MCF 10A (cell line): ENCODE data around the gene UBC. TPM values are rescaled to one million over a fixed set of nuclear protein-coding genes. Genes with fewer than 3 reads are reported as not detected.

Source experiments
- BruUV-seq: library from RNA; stranded (reverse); fragments of 400-500 nt; replicated peaks from 2 replicates; lab custom pipeline; 2021; lab: Mats Ljungman, UMichigan
- CTCF ChIA-PET: fragments of 300-600 bp; sonication (Branson Sonifier 250); formaldehyde crosslinking; extraction: SDS; loops from one replicate; lab custom pipeline; 2021; ENCODE audit warnings: antibody characterized with exemption, inconsistent platforms; lab: Yijun Ruan, JAX
- POLR2A ChIA-PET: fragments of 300-600, 350-650 bp; sonication (Branson Sonifier 250); formaldehyde crosslinking; extraction: SDS; loops from one replicate; lab custom pipeline; 2020; ENCODE audit warnings: antibody characterized with exemption, inconsistent platforms; lab: Yijun Ruan, JAX
- DNase-seq: peaks from one replicate; pipeline ENCODE4 v3.0.0-alpha.2; 2018; ENCODE audit not compliant: unreplicated experiment
- H3K27ac Mint-ChIP-seq: one replicate; pipeline ENCODE4 v1.8.0; 2022; ENCODE audit warnings: mild to moderate bottlenecking, low read depth, mixed read lengths; ENCODE audit not compliant: unreplicated experiment
- H3K27me3 Mint-ChIP-seq: one replicate; pipeline ENCODE4 v1.8.0; 2022; ENCODE audit warnings: mixed read lengths; ENCODE audit not compliant: insufficient read depth, unreplicated experiment
- H3K36me3 Mint-ChIP-seq: one replicate; pipeline ENCODE4 v1.8.0; 2022; ENCODE audit warnings: mild to moderate bottlenecking, moderate library complexity, mixed read lengths; ENCODE audit not compliant: insufficient read depth, unreplicated experiment
- H3K4me1 Mint-ChIP-seq: one replicate; pipeline ENCODE4 v1.8.0; 2022; ENCODE audit warnings: mixed read lengths; ENCODE audit not compliant: insufficient read depth, unreplicated experiment
- H3K4me3 Mint-ChIP-seq: one replicate; pipeline ENCODE4 v1.8.0; 2022; ENCODE audit warnings: mild to moderate bottlenecking, moderate library complexity, mixed read lengths; ENCODE audit not compliant: unreplicated experiment
- H3K9me3 Mint-ChIP-seq: one replicate; pipeline ENCODE4 v1.8.0; 2022; ENCODE audit warnings: mixed read lengths; ENCODE audit not compliant: unreplicated experiment
- CTCF ChIP-seq: fragments of 200-600 bp; IDR thresholded peaks from one replicate; pipeline ENCODE4 v1.8.0; 2022; ENCODE audit warnings: antibody characterized with exemption, mild to moderate bottlenecking; ENCODE audit not compliant: unreplicated experiment
- intact Hi-C: fragments of 100-400 bp; cut with micrococcal nuclease; formaldehyde crosslinking; loops from 2 replicates; pipeline ENCODE4 v1.14.1; 2022
- total RNA-seq: library from RNA; stranded (reverse); gene quantifications from 2 replicates; pipeline ENCODE4 v1.2.3, GENCODE V29; 2022

The UBC gene
- total RNA-seq, 1 experiment from 2014 or later = 1,485 TPM

- BruUV-seq = no TSS peak
- ChIA-PET POLR2A (no interaction called here), CTCF (interaction anchor here (0.6 to 1.3 kb wide), 4 partner anchors 14 to 68 kb away, joined by 3 to 4 read pairs (median 3); no protein-coding TSS in a partner anchor)
Measured at GRCh38 chr12:124872068-124872719, 42.3 kb downstream of the UBC start.

GRCh38 chr12:124871297-124871696 lies 43.2 kb downstream of the UBC start:
- no TSS peak for BruUV-seq
- no peak for TF ChIP-seq CTCF
- ChIA-PET POLR2A (no interaction called here), CTCF (interaction anchor here (1.3 to 1.5 kb wide), 2 partner anchors 35 to 100 kb away, joined by 4 read pairs; no protein-coding TSS in a partner anchor)
- Mint-ChIP-seq H3K36me3 (peaks cover 10% of the 10 kb centered on the region), H3K4me3 (no peak overlapping the region), H3K27ac (no peak overlapping the region), H3K27me3 (no peaks in the 10 kb centered on the region), H3K9me3 (no peaks in the 10 kb centered on the region), H3K4me1 (peaks cover 19% of the 10 kb centered on the region)
- DNase-seq = no peak
- intact Hi-C loops = no loop called here

More at GRCh38 chr12:124872068-124872719, 42.3 kb downstream of the UBC start:
- intact Hi-C loops = no loop called here
- Mint-ChIP-seq H3K9me3 (no peaks in the 10 kb centered on the region), H3K27me3 (no peaks in the 10 kb centered on the region), H3K36me3 (peaks cover 10% of the 10 kb centered on the region), H3K27ac (no peak overlapping the region), H3K4me1 (peaks cover 14% of the 10 kb centered on the region), H3K4me3 (no peak overlapping the region)
- DNase-seq = no peak
- TF ChIP-seq CTCF = no peak

- DNase-seq = no peak
- Mint-ChIP-seq H3K9me3 (no peaks in the 10 kb centered on the region), H3K27ac (no peak overlapping the region), H3K4me3 (no peak overlapping the region), H3K4me1 (peaks cover 19% of the 10 kb centered on the region), H3K36me3 (peaks cover 10% of the 10 kb centered on the region), H3K27me3 (no peaks in the 10 kb centered on the region)
- POLR2A ChIA-PET = interaction anchor here (0.8 to 1.3 kb wide), 3 partner anchors 9 to 66 kb away, joined by 3 read pairs; no protein-coding TSS in a partner anchor
- no TSS peak for BruUV-seq
- TF ChIP-seq CTCF = no peak
- CTCF ChIA-PET = interaction anchor here (1.5 kb wide), 1 partner anchor 99 kb away, joined by 4 read pairs; no protein-coding TSS in a partner anchor
- intact Hi-C loops = no loop called here
Measured at GRCh38 chr12:124870515-124870914, 43.9 kb downstream of the UBC start.

GRCh38 chr12:124869059-124869665 lies 45.3 kb downstream of the UBC start:
- Mint-ChIP-seq H3K27me3 (no peaks in the 10 kb centered on the region), H3K36me3 (peaks cover 10% of the 10 kb centered on the region), H3K27ac (no peak overlapping the region), H3K4me1 (peaks cover 19% of the 10 kb centered on the region), H3K4me3 (no peak overlapping the region), H3K9me3 (no peaks in the 10 kb centered on the region)
- TF ChIP-seq CTCF = no peak
- peak; percentile 60 for DNase-seq
- intact Hi-C loops = no loop called here
- POLR2A ChIA-PET = interaction anchor here (1.3 kb wide), 1 partner anchor 16 kb away, joined by 3 read pairs; no protein-coding TSS in a partner anchor
- no TSS peak for BruUV-seq
- CTCF ChIA-PET = interaction anchor here (0.6 to 1.0 kb wide), 3 partner anchors 10 to 31 kb away, joined by 3 to 5 read pairs (median 4); no protein-coding TSS in a partner anchor
